Caco-2 (cell line): ENCODE data around the gene MAD2L1. TPM values are rescaled to one million over a fixed set of nuclear protein-coding genes. Genes with fewer than 3 reads are reported as not detected.

Source experiments
- Bru-seq: library from RNA; stranded (reverse); fragments of 400-500 nt; gene quantifications from one replicate; lab custom pipeline; 2021; lab: Mats Ljungman, UMichigan
- BruChase-seq, 2 experiments: library from RNA; stranded (reverse); fragments of 400-500 nt; gene quantifications; one replicate each; lab custom pipeline; 2021; lab: Mats Ljungman, UMichigan
- BruUV-seq: library from RNA; stranded (reverse); fragments of 400-500 nt; replicated peaks from 2 replicates; lab custom pipeline; 2021; lab: Mats Ljungman, UMichigan
- CTCF ChIA-PET: fragments of 300-600 bp; sonication (Branson Sonifier 250); formaldehyde crosslinking; loops from one replicate; lab custom pipeline; 2022; ENCODE audit warnings: antibody characterized with exemption; lab: Charles Lee
- POLR2A ChIA-PET: fragments of 300-600 bp; sonication (Branson Sonifier 250); formaldehyde crosslinking; loops from one replicate; lab custom pipeline; 2022; ENCODE audit warnings: antibody characterized with exemption; lab: Charles Lee
- DNase-seq, 2 experiments: peaks; one replicate each; pipeline versions ENCODE4 v3.0.0 to v3.0.0-alpha.2; 2020 to 2022
- H3K27me3 ChIP-seq: replicated peaks from 2 replicates; pipeline ENCODE4 v1.6.0; 2011; ENCODE audit warnings: low read length; ENCODE audit not compliant: control insufficient read depth, insufficient read depth
- H3K36me3 ChIP-seq: 2 replicates; pipeline ENCODE4 v1.5.1; 2011; ENCODE audit warnings: low read length; ENCODE audit not compliant: control insufficient read depth, insufficient read depth
- H3K4me1 ChIP-seq: fragments of 250-450 bp; sonication (Bioruptor Pico); 2 replicates; pipeline ENCODE4 v1.5.1; 2020; ENCODE audit warnings: mild to moderate bottlenecking
- H3K4me3 ChIP-seq: 2 replicates; pipeline ENCODE4 v1.5.1; 2011; ENCODE audit warnings: low read depth, mild to moderate bottlenecking, control low read depth, low read length
- H3K9me3 ChIP-seq: fragments of 250-450 bp; sonication (Bioruptor Pico); 2 replicates; pipeline ENCODE4 v1.5.1; 2020; ENCODE audit warnings: mild to moderate bottlenecking, moderate library complexity
- H3K27ac Mint-ChIP-seq: one replicate; pipeline ENCODE4 v1.8.0; 2022; ENCODE audit warnings: mixed read lengths; ENCODE audit not compliant: unreplicated experiment
- H3K27me3 Mint-ChIP-seq: one replicate; pipeline ENCODE4 v1.8.0; 2022; ENCODE audit warnings: mixed read lengths; ENCODE audit not compliant: insufficient read depth, unreplicated experiment
- H3K36me3 Mint-ChIP-seq: one replicate; pipeline ENCODE4 v1.8.0; 2022; ENCODE audit warnings: mild to moderate bottlenecking, mixed read lengths; ENCODE audit not compliant: insufficient read depth, unreplicated experiment
- H3K4me1 Mint-ChIP-seq: one replicate; pipeline ENCODE4 v1.8.0; 2022; ENCODE audit warnings: low read depth, mixed read lengths; ENCODE audit not compliant: unreplicated experiment
- H3K4me3 Mint-ChIP-seq: one replicate; pipeline ENCODE4 v1.8.0; 2022; ENCODE audit warnings: mild to moderate bottlenecking, moderate library complexity, mixed read lengths; ENCODE audit not compliant: unreplicated experiment
- H3K9me3 Mint-ChIP-seq: one replicate; pipeline ENCODE4 v1.8.0; 2022; ENCODE audit warnings: mixed read lengths; ENCODE audit not compliant: unreplicated experiment
- CTCF ChIP-seq, 2 experiments: fragments of 200-600 bp in 1 of 2; IDR thresholded peaks; 1 replicate in 1 of 2; 2 replicates in 1 of 2; pipeline versions ENCODE4 v1.5.1 to v1.8.0; 2011 to 2022; ENCODE audit warnings: antibody characterized with exemption in 1 of 2, control low read depth in 1 of 2, inconsistent platforms in 1 of 2, low read depth in 1 of 2, low read length in 1 of 2, mild to moderate bottlenecking in 1 of 2, moderate library complexity in 1 of 2; ENCODE audit not compliant: insufficient read depth in 1 of 2, severe bottlenecking in 1 of 2, unreplicated experiment in 1 of 2
- intact Hi-C: fragments of 100-400 bp; cut with micrococcal nuclease; formaldehyde crosslinking; loops from one replicate; pipeline ENCODE4 v1.10.0; 2022; ENCODE audit not compliant: unreplicated experiment
- long read RNA-seq: library from polyadenylated mRNA; stranded (forward); transcript quantifications from one replicate; pipeline ENCODE4 v2.0.0, GENCODE V29; 2022
- total RNA-seq: library from RNA; stranded (reverse); gene quantifications from 2 replicates; pipeline ENCODE4 v1.2.3, GENCODE V29; 2022

Gene MAD2L1
- total RNA-seq, result 54.7 and 59.0 TPM in 2 replicates
- Bru-seq, nascent RNA, result percentile 91 among the genes with signal in this experiment
- percentile 93 among the genes with signal in this experiment for BruChase-seq, experiment 1, labeled RNA remaining after a 2-hour chase
- BruChase-seq, experiment 2, labeled RNA remaining after a 6-hour chase, result percentile 97 among the genes with signal in this experiment
- long read RNA-seq, full-length matches to known transcripts, result 208 of 212 reads
- long read RNA-seq, partial matches to known transcripts, result 1 of 212 reads
- long read RNA-seq, other reads (novel, unspliced or antisense), result 3 of 212 reads

DNA sequence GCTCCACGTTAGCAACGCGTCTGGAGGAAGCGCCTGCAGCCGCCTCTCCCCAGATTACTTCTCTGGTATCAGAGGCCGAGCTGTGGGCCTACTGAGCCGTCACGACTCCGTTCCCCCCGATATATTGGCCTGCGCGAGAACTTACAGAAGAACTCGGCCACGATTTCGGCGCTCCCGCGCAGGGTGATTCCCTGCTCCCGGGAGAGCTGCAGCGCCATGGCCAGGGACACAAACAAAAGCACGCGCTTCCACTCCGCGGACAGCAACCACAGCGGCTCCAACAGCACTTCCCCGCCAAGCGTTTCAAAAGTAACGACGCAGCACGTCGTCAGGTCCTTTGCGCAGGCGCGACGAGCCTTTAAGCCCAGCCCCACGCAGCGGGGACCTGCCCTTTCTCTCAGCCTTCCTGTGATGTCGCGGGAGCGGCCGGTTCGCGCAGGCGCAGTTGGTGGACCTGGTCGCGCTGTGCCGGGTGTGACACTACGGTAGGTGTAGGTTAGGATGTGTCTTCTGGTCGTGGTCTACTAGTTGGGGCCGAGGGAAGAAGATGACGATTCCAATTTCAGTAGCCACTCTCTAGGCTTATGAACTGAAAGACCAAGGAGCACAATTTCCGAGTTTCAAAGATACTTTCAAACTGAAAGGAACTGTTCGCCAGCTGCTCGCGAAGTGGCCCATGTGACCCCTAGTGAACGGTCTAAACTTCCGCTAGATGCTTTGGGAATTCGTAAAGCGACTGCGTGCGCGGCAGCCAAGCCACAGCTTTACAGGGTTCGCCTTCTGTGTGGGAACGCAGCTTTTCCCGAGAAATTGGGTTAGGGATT, at the start of gene MAD2L1:
TSS of gene MAD2L1 (minus strand) at position 332 of the 824 bp plus-strand sequence. CDS start at position 218, 114 bp downstream.
- H3K4me3 Mint-ChIP-seq, result peak within 1 kb of the TSS; percentile 87
- no peak for TF ChIP-seq CTCF (IDR thresholded peaks at IDR 0.05; ENCODE audit: insufficient read depth in 1 of 2, low read depth in 1 of 2, low read length in 1 of 2, severe bottlenecking in 1 of 2, unreplicated experiment in 1 of 2)
- ChIA-PET CTCF (interaction anchor here (0.6 to 0.7 kb wide), 2 partner anchors 249 to 401 kb away, joined by 3 to 4 read pairs; no protein-coding TSS in a partner anchor), POLR2A (interaction anchor here (0.6 kb wide), 2 partner anchors 366 to 868 kb away, joined by 4 to 5 read pairs; no protein-coding TSS in a partner anchor)
- H3K27me3 Mint-ChIP-seq, result no peaks in the 10 kb centered on the region
- no TSS peak for BruUV-seq
- Histone ChIP-seq H3K27me3 (no peaks in the 10 kb centered on the region), H3K4me3 (peak within 1 kb of the TSS; percentile 86), H3K4me1 (peaks cover 5% of the 10 kb centered on the region; the same call in 1 of the 2 replicates), H3K9me3 (no peaks in the 10 kb centered on the region), H3K36me3 (no peaks in the 10 kb centered on the region; the same call in 1 of the 2 replicates)
- peaks cover 34% of the 10 kb centered on the region for H3K36me3 Mint-ChIP-seq
- intact Hi-C loops, result no loop called here
- DNase-seq, result peak; percentile 97 to 98
- H3K27ac Mint-ChIP-seq, result peak within 1 kb of the TSS; percentile 94
- peaks cover 19% of the 10 kb centered on the region for H3K4me1 Mint-ChIP-seq
- no peaks in the 10 kb centered on the region for H3K9me3 Mint-ChIP-seq

DNA sequence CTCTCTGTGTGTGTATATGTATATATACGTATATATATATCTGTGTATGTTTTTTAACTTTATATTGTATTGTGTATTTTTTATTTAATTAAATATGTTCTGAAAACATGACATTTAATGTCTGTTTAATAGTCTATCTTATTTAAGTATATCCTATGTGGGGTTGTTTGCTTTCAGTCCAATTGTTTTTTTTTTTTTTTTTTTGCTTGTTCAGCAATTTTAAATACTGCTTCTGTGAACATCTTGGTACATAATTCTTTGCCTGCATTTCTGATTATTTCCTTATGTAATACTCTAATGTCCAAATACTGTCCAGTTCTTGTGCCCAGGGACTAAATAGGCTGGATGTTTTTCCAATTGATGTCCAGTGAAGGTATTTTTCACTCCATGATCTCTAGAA, 45.1 kb upstream of the MAD2L1 start:
- DNase-seq, result no peak
- Mint-ChIP-seq H3K4me1 (no peaks in the 10 kb centered on the region), H3K27ac (no peak overlapping the region), H3K36me3 (no peaks in the 10 kb centered on the region), H3K27me3 (no peaks in the 10 kb centered on the region), H3K4me3 (no peak overlapping the region), H3K9me3 (peaks cover 4% of the 10 kb centered on the region)
- Histone ChIP-seq H3K9me3 (no peaks in the 10 kb centered on the region), H3K36me3 (no peaks in the 10 kb centered on the region), H3K27me3 (no peaks in the 10 kb centered on the region), H3K4me1 (no peaks in the 10 kb centered on the region), H3K4me3 (no peak overlapping the region)
- intact Hi-C loops, result no loop called here
- ChIA-PET CTCF (no interaction called here), POLR2A (no interaction called here)
- no peak for TF ChIP-seq CTCF (IDR thresholded peaks at IDR 0.05; ENCODE audit: insufficient read depth in 1 of 2, low read depth in 1 of 2, low read length in 1 of 2, severe bottlenecking in 1 of 2, unreplicated experiment in 1 of 2)
- no TSS peak for BruUV-seq

DNA sequence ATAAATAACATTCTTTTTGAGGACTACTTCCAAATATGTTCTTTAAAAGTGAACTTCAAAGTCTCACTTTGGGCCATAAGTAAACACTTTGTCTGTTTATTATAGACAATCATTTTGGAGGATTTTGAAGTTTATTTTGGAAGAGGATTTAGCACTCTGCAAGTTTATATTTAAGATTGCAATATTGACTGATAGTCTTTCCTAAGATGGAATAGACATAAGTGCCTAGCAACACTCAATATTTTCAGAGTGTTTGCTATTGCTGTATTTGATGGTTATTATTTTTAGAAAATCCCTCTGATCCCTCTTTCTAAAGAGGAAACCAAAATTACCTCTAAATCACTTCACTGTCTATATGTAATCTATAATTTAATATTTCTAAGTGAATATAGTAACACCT, 42.8 kb upstream of the MAD2L1 start:
- Mint-ChIP-seq H3K4me3 (no peak overlapping the region), H3K27ac (no peak overlapping the region), H3K4me1 (no peaks in the 10 kb centered on the region), H3K36me3 (no peaks in the 10 kb centered on the region), H3K27me3 (no peaks in the 10 kb centered on the region), H3K9me3 (no peaks in the 10 kb centered on the region)
- Histone ChIP-seq H3K9me3 (no peaks in the 10 kb centered on the region), H3K36me3 (no peaks in the 10 kb centered on the region), H3K27me3 (no peaks in the 10 kb centered on the region), H3K4me1 (no peaks in the 10 kb centered on the region), H3K4me3 (no peak overlapping the region)
- intact Hi-C loops, result no loop called here
- no peak for TF ChIP-seq CTCF (IDR thresholded peaks at IDR 0.05; ENCODE audit: insufficient read depth in 1 of 2, low read depth in 1 of 2, low read length in 1 of 2, severe bottlenecking in 1 of 2, unreplicated experiment in 1 of 2)
- ChIA-PET POLR2A (no interaction called here), CTCF (no interaction called here)
- DNase-seq, result no peak
- no TSS peak for BruUV-seq
